Measurements from ENCODE around the gene UTP15.

Gene UTP15

GRCh38 chr5:73587923-73588322, 22.4 kb downstream of the UTP15 start:
- no peak for DNase-seq (ENCODE audit: low read depth, low spot score)
- H3K4me3 ChIP-seq (ENCODE audit: low read depth, low read length): no peak overlapping the region
- TF ChIP-seq CTCF (IDR thresholded peaks at IDR 0.05; ENCODE audit: insufficient read depth, low read length, missing control alignments): no peak
- POLR2A ChIA-PET: no interaction called here
- CTCF ChIA-PET: interaction anchor here (2.0 to 15.2 kb wide), 3 partner anchors 107 to 314 kb away, joined by 6 to 517 read pairs (median 91); no protein-coding TSS in a partner anchor

- peak; percentile 28 for TF ChIP-seq CTCF (IDR thresholded peaks at IDR 0.05; ENCODE audit: insufficient read depth, low read length, missing control alignments)
- ChIA-PET CTCF (interaction anchor here (0.6 to 15.2 kb wide), 76 partner anchors 8 to 1063 kb away, joined by 3 to 517 read pairs (median 4); partner anchors contain the start of genes ANKRA2, ARHGEF28 and UTP15), POLR2A (interaction anchor here (0.7 to 1.4 kb wide), 4 partner anchors 34 to 205 kb away, joined by 3 to 4 read pairs (median 4); no protein-coding TSS in a partner anchor)
- DNase-seq (ENCODE audit: low read depth, low spot score): peak; percentile 81
- no peak overlapping the region for H3K4me3 ChIP-seq (ENCODE audit: low read depth, low read length)
Measured at GRCh38 chr5:73591102-73591695, 25.7 kb downstream of the UTP15 start.

- no peak overlapping the region for H3K4me3 ChIP-seq (ENCODE audit: low read depth, low read length)
- POLR2A ChIA-PET: interaction anchor here (1.1 to 1.4 kb wide), 3 partner anchors 101 to 205 kb away, joined by 3 to 4 read pairs (median 4); no protein-coding TSS in a partner anchor
- no peak for DNase-seq (ENCODE audit: low read depth, low spot score)
Measured at GRCh38 chr5:73591698-73592501, 26.4 kb downstream of the UTP15 start.

GRCh38 chr5:73592551-73592950, 27.0 kb downstream of the UTP15 start:
- ChIA-PET POLR2A (no interaction called here), CTCF (interaction anchor here (1.3 to 15.2 kb wide), 11 partner anchors 11 to 1051 kb away, joined by 4 to 517 read pairs (median 13); partner anchors contain the start of gene ARHGEF28)
- no peak overlapping the region for H3K4me3 ChIP-seq (ENCODE audit: low read depth, low read length)
- TF ChIP-seq CTCF (IDR thresholded peaks at IDR 0.05; ENCODE audit: insufficient read depth, low read length, missing control alignments): no peak
- DNase-seq (ENCODE audit: low read depth, low spot score): no peak

More at GRCh38 chr5:73591698-73592501, 26.4 kb downstream of the UTP15 start:
- CTCF ChIA-PET: interaction anchor here (0.6 to 15.2 kb wide), 61 partner anchors 8 to 1063 kb away, joined by 3 to 517 read pairs (median 5); partner anchors contain the start of genes ANKRA2, ARHGEF28 and UTP15
- TF ChIP-seq CTCF (IDR thresholded peaks at IDR 0.05; ENCODE audit: insufficient read depth, low read length, missing control alignments): no peak

GRCh38 chr5:73596705-73597328, 31.3 kb downstream of the UTP15 start:
- POLR2A ChIA-PET: no interaction called here

More at GRCh38 chr5:73596705-73597328, 31.3 kb downstream of the UTP15 start:
- CTCF ChIA-PET: interaction anchor here (0.7 to 15.2 kb wide), 10 partner anchors 9 to 1053 kb away, joined by 3 to 517 read pairs (median 6); partner anchors contain the start of gene ARHGEF28
- peak; percentile 17 for TF ChIP-seq CTCF (IDR thresholded peaks at IDR 0.05; ENCODE audit: insufficient read depth, low read length, missing control alignments)
- no peak overlapping the region for H3K4me3 ChIP-seq (ENCODE audit: low read depth, low read length)
- no peak for DNase-seq (ENCODE audit: low read depth, low spot score)
